ENCODE measurements around the gene KCMF1.

GRCh38 chr2:84942166-84942565 lies 28.8 kb upstream of the KCMF1 start:
- TF ChIP-seq POLR2A (IDR thresholded peaks at IDR 0.05) (no peak), CTCF (IDR thresholded peaks at IDR 0.05) (no peak), POLR2AphosphoS5 (IDR thresholded peaks at IDR 0.05) (no peak)
